Measurements from ENCODE around the gene CNNM2.

GRCh38 chr10:102900006-102900405, 18.1 kb upstream of the CNNM2 start:
- TF ChIP-seq JUND (IDR thresholded peaks at IDR 0.05) (no peak), CTCF (IDR thresholded peaks at IDR 0.05 in 2 of 3, conservative IDR thresholded peaks at IDR 0.05 in 1 of 3; ENCODE audit: borderline replicate concordance in 1 of 3, insufficient read depth in 1 of 3, low read depth in 2 of 3, low read length in 2 of 3) (no peak), TCF7L2 (IDR thresholded peaks at IDR 0.05; ENCODE audit: borderline replicate concordance, extremely low read depth, insufficient read depth, insufficient read length) (no peak), SP1 (IDR thresholded peaks at IDR 0.05; ENCODE audit: low read depth) (no peak), SRF (IDR thresholded peaks at IDR 0.05; ENCODE audit: low read depth) (no peak), EZH2phosphoT487 (IDR thresholded peaks at IDR 0.05; ENCODE audit: borderline replicate concordance) (no peak)
- TF ChIP-seq, protein P1, sequence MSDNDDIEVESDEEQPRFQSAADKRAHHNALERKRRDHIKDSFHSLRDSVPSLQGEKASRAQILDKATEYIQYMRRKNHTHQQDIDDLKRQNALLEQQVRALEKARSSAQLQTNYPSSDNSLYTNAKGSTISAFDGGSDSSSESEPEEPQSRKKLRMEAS (IDR thresholded peaks at IDR 0.05) = no peak
